Hepatocyte (in vitro differentiated cells): ENCODE data around the gene THSD4. TPM values are rescaled to one million over a fixed set of nuclear protein-coding genes. Genes with fewer than 3 reads are reported as not detected.
A peak's percentile ranks its signal among the peaks of the same experiment; 100 is the strongest.

Experiments used
- DNase-seq: peaks from one replicate; pipeline ENCODE4 v3.0.0-alpha.2; 2016; ENCODE audit warnings: low spot score
- H2AFZ ChIP-seq: fragments of 200-600 bp; sonication (generic); 2 replicates; pipeline ENCODE4 v1.6.0; 2016; ENCODE audit warnings: antibody characterized with exemption, mild to moderate bottlenecking
- H3K27ac ChIP-seq: fragments of 200-600 bp; sonication (generic); 2 replicates; pipeline ENCODE4 v1.5.1; 2016; ENCODE audit warnings: mild to moderate bottlenecking
- H3K27me3 ChIP-seq: fragments of 200-600 bp; sonication (generic); 2 replicates; pipeline ENCODE4 v1.6.1; 2016
- H3K36me3 ChIP-seq: fragments of 200-600 bp; sonication (generic); replicated peaks from 2 replicates; pipeline ENCODE4 v1.5.1; 2016; ENCODE audit warnings: low read depth; ENCODE audit not compliant: insufficient read depth
- H3K4me1 ChIP-seq: fragments of 200-600 bp; sonication (generic); 2 replicates; pipeline ENCODE4 v1.5.1; 2016; ENCODE audit warnings: mild to moderate bottlenecking, moderate library complexity; ENCODE audit not compliant: insufficient read depth
- H3K4me2 ChIP-seq: fragments of 200-600 bp; sonication (generic); 2 replicates; pipeline ENCODE4 v1.6.0; 2016
- H3K4me3 ChIP-seq: fragments of 200-600 bp; sonication (generic); 2 replicates; pipeline ENCODE4 v1.5.1; 2016; ENCODE audit warnings: mild to moderate bottlenecking
- H3K79me2 ChIP-seq: fragments of 200-600 bp; sonication (generic); 2 replicates; pipeline ENCODE4 v1.6.0; 2017; ENCODE audit warnings: mild to moderate bottlenecking
- H3K9me2 ChIP-seq: fragments of 200-600 bp; sonication (generic); replicated peaks from 2 replicates; pipeline ENCODE4 v1.6.0; 2017; ENCODE audit warnings: mild to moderate bottlenecking; ENCODE audit not compliant: insufficient read depth
- H3K9me3 ChIP-seq: fragments of 200-600 bp; sonication (generic); 2 replicates; pipeline ENCODE4 v1.5.1; 2016; ENCODE audit warnings: low read depth, mild to moderate bottlenecking
- H4K20me1 ChIP-seq: fragments of 200-600 bp; sonication (generic); 2 replicates; pipeline ENCODE4 v1.6.0; 2016; ENCODE audit warnings: mild to moderate bottlenecking; ENCODE audit not compliant: insufficient read depth, poor library complexity, severe bottlenecking
- EZH2 ChIP-seq: fragments of 200-600 bp; sonication (generic); IDR thresholded peaks from 2 replicates; pipeline ENCODE4 v1.6.1; 2016; ENCODE audit warnings: antibody characterized with exemption, mild to moderate bottlenecking, borderline replicate concordance
- EZH2phosphoT487 ChIP-seq: fragments of 200-600 bp; sonication (generic); IDR thresholded peaks from one replicate; pipeline ENCODE4 v1.6.1; 2018; ENCODE audit warnings: antibody characterized with exemption, mild to moderate bottlenecking, low read depth, moderate library complexity; ENCODE audit not compliant: unreplicated experiment, severe bottlenecking
- WGBS: methylation state at CpG from one replicate; pipeline ENCODE4 v1.1.6; 2016; ENCODE audit warnings: low lambda C conversion rate; ENCODE audit errors: missing lambda C conversion rate; 5-methylcytosine and 5-hydroxymethylcytosine counted together
- polyA plus RNA-seq: library from polyadenylated mRNA; unstranded; fragments of >200 nt; fragmentation: Nextera tagmentation; extraction: Ambion mirVana; gene quantifications from 2 replicates; pipeline ENCODE4 v1.2.1, GENCODE V29; 2016
- total RNA-seq: library from RNA; depleted of rRNA; stranded (reverse); fragments of >200 nt; gene quantifications from 2 replicates; pipeline ENCODE4 v1.2.3, GENCODE V29; 2014
- TF ChIP-seq, protein P1 (sequence below): fragments of 200-600 bp; sonication (generic); IDR thresholded peaks from 2 replicates; pipeline ENCODE4 v1.5.1; 2016; ENCODE audit warnings: antibody characterized with exemption, mild to moderate bottlenecking; ENCODE audit not compliant: poor library complexity

THSD4 gene
- total and polyA plus RNA-seq, 2 experiments from 2014 or later = 4.3 to 7.0 TPM

DNA sequence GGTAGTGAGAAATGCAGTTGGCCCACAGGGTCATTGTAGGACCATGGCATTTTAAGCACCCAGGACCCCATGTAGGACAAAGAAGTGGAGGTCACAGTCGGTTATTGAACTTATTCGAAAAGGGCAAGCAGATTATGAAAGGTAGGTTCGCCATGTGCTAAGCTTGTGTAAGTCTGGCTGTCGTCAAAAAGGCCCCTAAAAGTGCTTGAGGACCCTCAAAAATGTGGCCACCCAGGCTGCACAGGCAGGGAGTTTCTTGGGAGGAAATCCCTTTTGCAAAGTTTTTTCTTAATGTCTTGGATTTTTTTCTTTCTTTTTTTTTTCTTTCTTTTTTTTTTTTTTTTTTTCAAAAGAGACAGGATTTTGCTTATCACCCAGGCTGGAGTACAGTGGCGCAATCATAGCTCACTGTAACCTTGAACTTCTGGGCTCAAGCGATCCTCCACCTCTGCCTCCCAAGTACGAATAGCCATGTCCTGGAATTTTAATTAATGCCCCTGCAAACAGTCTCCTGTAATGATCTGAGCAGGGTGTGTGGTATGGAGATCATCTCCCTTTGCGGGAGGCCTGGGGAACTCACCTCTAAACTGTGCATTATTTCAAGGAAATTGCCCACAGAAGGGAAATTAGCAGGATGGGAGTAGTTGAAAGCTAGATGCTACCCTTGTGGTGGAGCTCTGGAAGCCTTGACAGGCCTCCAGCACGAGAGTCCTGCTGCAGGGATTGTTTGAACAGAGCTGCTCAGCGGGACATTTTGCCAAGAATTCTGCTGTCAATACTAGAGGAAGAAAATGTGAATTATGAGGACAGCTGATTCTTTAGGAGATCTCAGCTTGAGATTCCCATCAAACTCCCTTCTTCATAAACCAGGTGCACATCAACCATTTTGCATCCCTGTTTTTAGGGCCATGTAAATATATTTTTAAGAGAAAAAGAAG is 28.4 kb downstream of the THSD4 start:
- Histone ChIP-seq H3K36me3 (no peaks in the 10 kb centered on the region), H3K4me2 (peak overlapping the region; percentile 39), H3K4me1 (no peaks in the 10 kb centered on the region), H3K79me2 (no peaks in the 10 kb centered on the region), H3K4me3 (no peak overlapping the region), H3K9me3 (no peaks in the 10 kb centered on the region), H3K9me2 (no peaks in the 10 kb centered on the region), H2AFZ (no peak overlapping the region), H3K27me3 (no peaks in the 10 kb centered on the region), H4K20me1 (no peaks in the 10 kb centered on the region), H3K27ac (no peak overlapping the region)
- 70% methylated on average over 10 of the region's 10 CpGs for WGBS
- DNase-seq = no peak
- TF ChIP-seq, protein P1, sequence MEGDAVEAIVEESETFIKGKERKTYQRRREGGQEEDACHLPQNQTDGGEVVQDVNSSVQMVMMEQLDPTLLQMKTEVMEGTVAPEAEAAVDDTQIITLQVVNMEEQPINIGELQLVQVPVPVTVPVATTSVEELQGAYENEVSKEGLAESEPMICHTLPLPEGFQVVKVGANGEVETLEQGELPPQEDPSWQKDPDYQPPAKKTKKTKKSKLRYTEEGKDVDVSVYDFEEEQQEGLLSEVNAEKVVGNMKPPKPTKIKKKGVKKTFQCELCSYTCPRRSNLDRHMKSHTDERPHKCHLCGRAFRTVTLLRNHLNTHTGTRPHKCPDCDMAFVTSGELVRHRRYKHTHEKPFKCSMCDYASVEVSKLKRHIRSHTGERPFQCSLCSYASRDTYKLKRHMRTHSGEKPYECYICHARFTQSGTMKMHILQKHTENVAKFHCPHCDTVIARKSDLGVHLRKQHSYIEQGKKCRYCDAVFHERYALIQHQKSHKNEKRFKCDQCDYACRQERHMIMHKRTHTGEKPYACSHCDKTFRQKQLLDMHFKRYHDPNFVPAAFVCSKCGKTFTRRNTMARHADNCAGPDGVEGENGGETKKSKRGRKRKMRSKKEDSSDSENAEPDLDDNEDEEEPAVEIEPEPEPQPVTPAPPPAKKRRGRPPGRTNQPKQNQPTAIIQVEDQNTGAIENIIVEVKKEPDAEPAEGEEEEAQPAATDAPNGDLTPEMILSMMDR = no peak
- TF ChIP-seq EZH2phosphoT487 = no peak
- TF ChIP-seq EZH2 = no peak

DNA sequence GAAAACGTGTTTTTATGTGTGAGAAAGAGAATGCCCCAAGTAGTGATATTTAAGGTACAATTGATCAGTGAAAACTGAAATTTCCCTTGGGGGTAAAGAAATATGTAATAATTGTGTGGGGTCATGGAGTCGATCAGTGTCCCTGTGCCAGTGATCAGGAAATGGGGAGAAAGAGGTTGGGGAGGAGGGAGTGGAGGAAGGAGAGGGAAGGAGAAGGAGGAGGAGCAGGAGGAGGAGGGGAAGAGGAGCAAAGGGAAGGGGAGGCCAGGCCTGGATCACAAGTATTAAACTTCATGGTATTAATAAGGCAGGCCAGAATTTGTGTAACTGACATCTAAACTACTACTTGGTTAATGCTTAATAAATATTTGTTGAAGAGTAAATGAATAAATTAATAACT is 30.4 kb downstream of the THSD4 start:
- Histone ChIP-seq H3K79me2 (no peaks in the 10 kb centered on the region), H3K4me3 (no peak overlapping the region), H3K36me3 (no peaks in the 10 kb centered on the region), H3K4me1 (peaks cover 7% of the 10 kb centered on the region), H3K27me3 (no peaks in the 10 kb centered on the region), H2AFZ (no peak overlapping the region), H3K9me2 (no peaks in the 10 kb centered on the region), H3K27ac (no peak overlapping the region), H3K9me3 (no peaks in the 10 kb centered on the region), H3K4me2 (no peak overlapping the region), H4K20me1 (no peaks in the 10 kb centered on the region)
- TF ChIP-seq EZH2phosphoT487 (no peak), EZH2 (no peak)
- TF ChIP-seq, protein P1 = no peak
- no peak for DNase-seq
- 79% methylated on average over 2 of the region's 2 CpGs for WGBS

DNA sequence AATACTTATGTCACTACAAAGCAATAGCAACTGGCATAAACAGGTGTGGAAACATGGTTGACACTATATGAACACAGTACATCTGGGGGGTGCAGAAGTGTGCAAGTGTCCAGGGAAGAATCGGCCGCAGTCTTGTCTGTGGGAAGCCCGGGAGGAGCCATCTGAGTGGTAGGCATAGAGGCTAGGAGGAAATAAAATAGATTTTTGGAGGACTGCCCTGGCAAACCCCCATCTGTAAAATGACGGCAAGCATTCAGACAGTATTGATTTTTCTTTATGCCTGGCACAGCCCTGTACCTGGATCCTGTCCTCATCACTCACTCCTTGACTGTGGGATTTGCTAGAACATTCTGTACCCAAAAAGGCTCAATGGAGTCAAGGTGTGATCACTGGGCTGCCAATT is 31.3 kb downstream of the THSD4 start:
- H3K79me2 ChIP-seq = no peaks in the 10 kb centered on the region
- H2AFZ ChIP-seq = no peak overlapping the region
- WGBS = 76% methylated on average over 4 of the region's 4 CpGs
- no peak overlapping the region for H3K4me2 ChIP-seq
- H3K27me3 ChIP-seq = no peaks in the 10 kb centered on the region
- no peak overlapping the region for H3K27ac ChIP-seq
- DNase-seq = no peak
- no peak for TF ChIP-seq EZH2
- no peak for TF ChIP-seq EZH2phosphoT487
- TF ChIP-seq, protein P1 = no peak
- no peak overlapping the region for H3K4me3 ChIP-seq
- no peaks in the 10 kb centered on the region for H4K20me1 ChIP-seq
- no peaks in the 10 kb centered on the region for H3K9me2 ChIP-seq
- H3K4me1 ChIP-seq = peaks cover 7% of the 10 kb centered on the region
- H3K9me3 ChIP-seq = no peaks in the 10 kb centered on the region
- no peaks in the 10 kb centered on the region for H3K36me3 ChIP-seq
